Measurements from ENCODE around the gene SBNO2. TPM values are rescaled to one million over a fixed set of nuclear protein-coding genes. Genes with fewer than 3 reads are reported as not detected.
"Not testable (repeated sequence)": the region's sequence is repeated elsewhere in the genome, so short reads cannot be mapped to it uniquely, and the experiment has no call there.

Gene SBNO2
- polyA plus RNA-seq, 2 donors, result 43.1 to 56.5 TPM

DNA sequence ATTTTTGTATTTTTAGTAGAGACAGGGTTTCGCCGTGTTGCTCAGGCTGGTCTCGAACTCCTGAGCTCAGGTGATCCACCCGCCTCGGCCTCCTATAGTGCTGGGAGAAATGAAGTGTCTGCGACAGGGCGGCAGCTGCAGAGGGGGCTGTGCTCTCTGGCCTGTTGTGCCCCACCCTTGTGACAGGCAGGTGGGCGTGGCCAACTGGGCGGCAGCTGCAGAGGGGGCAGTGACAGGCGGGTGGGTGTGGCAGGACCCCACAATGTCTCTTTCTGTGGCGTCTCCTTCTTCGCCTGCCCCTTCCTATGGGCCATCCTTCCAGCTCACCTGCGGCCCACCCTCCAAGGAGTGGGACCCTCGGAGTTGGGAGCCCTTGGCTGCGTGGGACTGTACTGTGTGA, 43.3 kb upstream of the SBNO2 start:
- Histone ChIP-seq H3K27ac (ENCODE audit: low read depth in 2 of 2, low read length in 1 of 2) (peak overlapping the region in 1 of 2 donors; percentile 45), H3K4me3 (ENCODE audit: low read depth in 1 of 2, low read length in 2 of 2) (no peak overlapping the region), H3K36me3 (ENCODE audit: control insufficient read depth in 2 of 2, insufficient read depth in 2 of 2, low read length in 1 of 2) (peaks cover 8 to 27% of the 10 kb centered on the region in 2 donors), H3K9me3 (ENCODE audit: control insufficient read depth in 2 of 2, insufficient read depth in 1 of 2, low read depth in 1 of 2, low read length in 1 of 2) (no peaks in the 10 kb centered on the region), H3K27me3 (ENCODE audit: control insufficient read depth in 1 of 2, insufficient read depth in 2 of 2, low read length in 2 of 2) (no peaks in the 10 kb centered on the region), H3K4me1 (ENCODE audit: control insufficient read depth in 2 of 2, insufficient read depth in 2 of 2, low read length in 1 of 2) (peaks cover 9 to 29% of the 10 kb centered on the region in 2 donors)
- WGBS, 2 donors, result 78 to 87% methylated on average over 14 to 15 of the region's 15 CpGs

DNA sequence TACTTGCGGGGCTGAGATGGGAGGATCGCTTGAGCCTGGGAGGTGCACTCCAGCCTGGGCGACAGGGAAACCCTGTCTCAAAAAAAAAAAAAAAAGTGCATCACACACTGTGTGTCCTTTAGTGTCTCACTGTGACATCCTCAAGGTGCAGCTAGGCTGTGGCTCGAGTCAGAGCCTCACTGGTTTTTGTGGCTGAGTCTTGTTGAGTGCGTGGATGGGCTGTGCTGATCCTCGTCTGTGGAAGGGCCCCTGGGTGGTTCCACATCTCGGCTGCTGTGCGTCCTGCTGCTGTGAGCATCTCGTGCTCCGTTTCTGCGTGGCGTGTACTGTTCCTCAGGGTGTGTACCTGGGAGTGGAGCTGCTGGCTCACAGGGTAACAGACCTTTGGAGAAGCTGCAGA, 42.7 kb upstream of the SBNO2 start:
- Histone ChIP-seq H3K36me3 (ENCODE audit: control insufficient read depth in 2 of 2, insufficient read depth in 2 of 2, low read length in 1 of 2) (peaks cover 8 to 22% of the 10 kb centered on the region in 2 donors), H3K4me1 (ENCODE audit: control insufficient read depth in 2 of 2, insufficient read depth in 2 of 2, low read length in 1 of 2) (peaks cover 11 to 29% of the 10 kb centered on the region in 2 donors)

DNA sequence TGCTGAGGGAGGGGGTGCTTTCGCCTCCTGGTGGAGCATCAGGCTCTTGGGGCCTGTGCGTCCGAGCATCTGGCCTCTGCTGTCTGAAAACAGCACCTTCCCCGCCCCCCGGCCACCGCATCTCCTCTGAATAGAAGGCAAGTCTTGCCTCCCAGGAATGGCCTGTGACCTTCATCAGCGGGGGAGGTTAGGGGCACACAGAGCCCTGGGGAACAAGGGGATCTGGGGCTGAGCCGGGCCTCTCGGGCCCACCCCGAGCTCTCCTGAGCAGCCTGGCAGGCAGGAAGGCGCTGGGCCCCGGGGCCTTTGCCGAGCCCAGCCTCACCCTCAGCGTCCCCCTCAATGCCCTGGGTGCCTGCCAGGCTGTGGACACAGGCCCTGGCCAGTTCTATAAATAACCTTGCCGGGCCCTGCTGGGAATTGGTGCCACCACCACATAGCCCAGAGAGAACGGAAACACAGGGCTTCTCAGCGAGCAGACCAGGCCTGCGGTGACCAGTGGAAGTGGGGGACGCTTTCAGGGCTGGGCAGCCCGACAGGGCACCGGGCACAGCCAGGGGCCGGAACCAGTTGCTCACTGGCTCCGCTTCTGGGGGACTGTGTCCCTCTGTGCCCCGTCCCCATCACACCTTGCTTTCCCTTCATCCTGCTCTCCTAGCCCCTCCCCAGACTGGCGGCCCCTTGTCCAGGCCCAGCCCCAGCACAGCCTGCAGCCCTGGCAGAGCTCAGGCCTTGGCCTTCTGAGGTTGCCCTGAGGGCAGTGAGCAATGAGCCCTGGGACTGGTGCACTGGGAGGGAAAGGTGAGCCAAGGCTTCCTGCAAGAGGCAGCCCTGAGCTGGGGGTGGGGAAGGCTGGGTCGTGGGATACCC, 41.0 kb upstream of the SBNO2 start:
- Histone ChIP-seq H3K9me3 (ENCODE audit: control insufficient read depth in 2 of 2, insufficient read depth in 1 of 2, low read depth in 1 of 2, low read length in 1 of 2) (no peaks in the 10 kb centered on the region), H3K27ac (ENCODE audit: low read depth in 2 of 2, low read length in 1 of 2) (peak overlapping the region; percentile 93), H3K4me1 (ENCODE audit: control insufficient read depth in 2 of 2, insufficient read depth in 2 of 2, low read length in 1 of 2) (peaks cover 12 to 34% of the 10 kb centered on the region in 2 donors), H3K27me3 (ENCODE audit: control insufficient read depth in 1 of 2, insufficient read depth in 2 of 2, low read length in 2 of 2) (no peaks in the 10 kb centered on the region), H3K4me3 (ENCODE audit: low read depth in 1 of 2, low read length in 2 of 2) (no peak overlapping the region), H3K36me3 (ENCODE audit: control insufficient read depth in 2 of 2, insufficient read depth in 2 of 2, low read length in 1 of 2) (peaks cover 0 to 6% of the 10 kb centered on the region in 2 donors)
- 63 to 69% methylated on average over 21 to 26 of the region's 26 CpGs for WGBS, 2 donors

More for the DNA sequence above, 42.7 kb upstream of the SBNO2 start:
- Histone ChIP-seq H3K27me3 (ENCODE audit: control insufficient read depth in 1 of 2, insufficient read depth in 2 of 2, low read length in 2 of 2) (no peaks in the 10 kb centered on the region), H3K9me3 (ENCODE audit: control insufficient read depth in 2 of 2, insufficient read depth in 1 of 2, low read depth in 1 of 2, low read length in 1 of 2) (no peaks in the 10 kb centered on the region), H3K4me3 (ENCODE audit: low read depth in 1 of 2, low read length in 2 of 2) (no peak overlapping the region), H3K27ac (ENCODE audit: low read depth in 2 of 2, low read length in 1 of 2) (peak overlapping the region in 1 of 2 donors; percentile 65)
- WGBS, 2 donors, result 78 to 79% methylated on average over 12 of the region's 12 CpGs

DNA sequence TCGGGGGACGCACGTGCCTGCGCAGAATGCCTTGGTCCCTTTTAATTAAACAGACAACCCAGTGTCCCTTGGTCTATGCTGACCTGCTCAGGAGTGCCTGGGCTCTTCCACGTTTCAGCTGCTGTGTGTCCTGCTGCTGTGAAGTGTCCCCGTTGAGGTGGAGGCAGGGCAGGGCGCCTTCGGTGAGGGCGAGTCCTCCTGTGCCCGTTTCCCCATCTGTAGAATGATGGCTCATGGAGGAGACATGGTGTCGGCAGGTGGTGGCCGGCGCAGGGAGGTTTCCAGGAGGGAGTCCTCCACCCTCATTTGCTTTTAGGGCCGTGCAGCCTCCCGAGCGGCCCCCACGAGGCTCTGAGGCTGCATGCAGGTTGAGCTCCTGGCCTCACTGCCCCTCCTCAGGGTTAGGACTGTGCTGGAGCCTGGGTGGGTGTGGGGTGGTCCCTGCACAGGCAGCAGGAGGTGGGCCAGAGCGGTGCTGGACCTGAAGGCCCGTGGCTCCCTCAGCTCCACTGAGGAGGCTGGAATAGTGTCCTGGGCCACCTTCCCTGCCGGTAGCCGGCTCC, 40.3 kb upstream of the SBNO2 start:
- 48 to 56% methylated on average over 21 of the region's 21 CpGs for WGBS, 2 donors
- Histone ChIP-seq H3K27ac (ENCODE audit: low read depth in 2 of 2, low read length in 1 of 2) (peak overlapping the region; percentile 93), H3K36me3 (ENCODE audit: control insufficient read depth in 2 of 2, insufficient read depth in 2 of 2, low read length in 1 of 2) (peaks cover 0 to 9% of the 10 kb centered on the region in 2 donors), H3K9me3 (ENCODE audit: control insufficient read depth in 2 of 2, insufficient read depth in 1 of 2, low read depth in 1 of 2, low read length in 1 of 2) (no peaks in the 10 kb centered on the region), H3K27me3 (ENCODE audit: control insufficient read depth in 1 of 2, insufficient read depth in 2 of 2, low read length in 2 of 2) (no peaks in the 10 kb centered on the region), H3K4me3 (ENCODE audit: low read depth in 1 of 2, low read length in 2 of 2) (no peak overlapping the region), H3K4me1 (ENCODE audit: control insufficient read depth in 2 of 2, insufficient read depth in 2 of 2, low read length in 1 of 2) (peaks cover 12 to 40% of the 10 kb centered on the region in 2 donors)

DNA sequence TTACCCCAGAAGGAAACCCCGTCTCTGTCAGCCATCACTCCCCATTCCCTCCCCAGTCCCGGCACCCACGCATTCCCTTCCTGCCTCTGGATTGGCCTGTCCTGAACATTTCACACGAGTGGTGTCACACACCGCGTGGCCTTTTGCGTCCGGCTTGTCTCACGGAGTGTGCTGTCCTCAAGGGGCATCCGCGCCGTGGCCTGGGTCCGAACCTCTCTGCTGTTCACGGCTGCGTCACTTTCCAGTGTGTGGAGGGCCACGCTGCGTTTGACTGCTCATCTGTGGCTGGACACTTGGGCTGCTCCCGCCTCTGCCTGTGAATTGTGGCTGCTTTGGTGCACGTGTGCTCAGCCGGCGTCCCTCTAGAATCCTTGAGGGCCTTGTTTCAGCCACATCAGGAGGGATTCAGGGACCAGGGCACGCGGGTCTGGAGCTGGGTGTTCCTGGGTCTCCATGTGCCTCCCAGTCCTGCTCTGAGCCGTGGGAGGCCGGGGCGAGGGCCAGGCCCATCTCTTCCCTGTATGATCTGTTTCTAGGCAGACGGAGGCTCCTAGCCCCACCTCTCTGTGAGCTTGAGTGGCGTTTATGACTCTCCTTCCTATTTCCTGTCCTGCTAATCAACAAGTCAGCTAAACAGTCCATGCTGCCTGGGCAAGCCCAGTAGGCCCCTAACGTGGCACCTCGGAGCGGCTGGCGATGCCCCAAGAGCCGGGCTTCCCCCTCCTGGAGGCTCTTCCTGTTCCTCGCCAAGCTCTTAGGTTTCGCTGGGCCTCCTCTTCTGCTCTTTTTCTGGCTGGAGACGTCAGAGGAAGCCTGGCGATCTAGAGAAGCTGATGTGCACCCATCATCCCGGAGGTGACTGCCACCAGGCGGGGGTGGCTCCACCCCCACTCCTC, 39.6 kb upstream of the SBNO2 start:
- Histone ChIP-seq H3K4me3 (ENCODE audit: low read depth in 1 of 2, low read length in 2 of 2) (no peak overlapping the region), H3K27ac (ENCODE audit: low read depth in 2 of 2, low read length in 1 of 2) (peak overlapping the region; percentile 93), H3K9me3 (ENCODE audit: control insufficient read depth in 2 of 2, insufficient read depth in 1 of 2, low read depth in 1 of 2, low read length in 1 of 2) (no peaks in the 10 kb centered on the region), H3K4me1 (ENCODE audit: control insufficient read depth in 2 of 2, insufficient read depth in 2 of 2, low read length in 1 of 2) (peaks cover 12 to 44% of the 10 kb centered on the region in 2 donors), H3K27me3 (ENCODE audit: control insufficient read depth in 1 of 2, insufficient read depth in 2 of 2, low read length in 2 of 2) (no peaks in the 10 kb centered on the region), H3K36me3 (ENCODE audit: control insufficient read depth in 2 of 2, insufficient read depth in 2 of 2, low read length in 1 of 2) (peaks cover 0 to 9% of the 10 kb centered on the region in 2 donors)
- WGBS, 2 donors, result 40 to 51% methylated on average over 39 of the region's 39 CpGs

DNA sequence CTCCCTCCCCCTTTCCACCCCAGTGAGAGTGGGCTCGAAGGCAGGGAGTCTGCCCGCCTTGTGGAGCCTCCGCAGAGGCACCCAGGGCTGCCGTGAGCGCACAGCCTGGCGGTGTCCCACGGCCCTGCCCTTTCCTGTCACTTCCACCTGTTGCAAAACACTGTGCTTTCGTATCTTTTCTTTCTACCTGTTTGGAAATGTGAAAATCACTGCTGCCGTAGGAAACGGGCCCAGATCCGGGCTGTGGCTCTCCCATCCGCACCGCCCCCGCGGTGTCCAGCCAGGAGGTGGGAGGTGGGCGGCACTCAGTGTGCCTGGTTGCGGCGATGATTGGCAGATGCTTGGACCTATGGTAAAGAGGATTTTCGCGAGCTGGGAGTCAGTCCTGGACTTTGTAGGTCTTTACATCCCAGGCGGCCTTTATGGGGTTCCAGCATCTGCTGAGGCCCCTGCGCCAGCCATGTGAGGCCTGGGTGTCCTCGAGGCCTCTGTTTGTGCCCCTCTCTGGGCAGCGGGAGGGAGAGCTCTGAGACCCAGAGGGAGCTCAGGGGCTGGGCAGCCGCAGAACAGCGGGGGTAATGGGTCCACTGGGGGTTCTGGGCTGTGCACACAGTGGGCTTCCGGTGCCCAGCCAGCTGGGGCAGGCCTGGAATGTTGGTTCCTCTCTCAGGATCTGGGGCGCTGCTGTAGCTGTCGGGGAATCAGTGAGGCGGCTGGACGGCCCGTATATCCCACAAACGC, 37.6 kb upstream of the SBNO2 start:
- peaks cover 14 to 46% of the 10 kb centered on the region in 2 donors for H3K4me1 ChIP-seq (ENCODE audit: control insufficient read depth in 2 of 2, insufficient read depth in 2 of 2, low read length in 1 of 2)

DNA sequence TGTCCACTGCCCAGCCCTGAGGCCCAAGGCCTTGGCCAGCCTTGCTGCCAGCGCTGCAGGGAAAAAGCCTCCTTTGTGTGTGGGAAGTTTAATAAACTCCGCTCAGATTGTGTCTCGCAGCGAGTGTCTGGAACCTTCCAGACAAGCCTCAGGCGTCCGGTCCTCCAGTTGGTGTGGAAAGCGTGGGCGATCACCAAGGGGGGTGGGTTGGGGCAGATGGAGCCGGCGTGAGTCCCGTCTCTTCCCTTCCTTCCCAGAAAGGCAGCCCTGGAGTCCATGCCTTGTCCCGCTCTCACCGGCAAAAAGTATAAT, 36.1 kb upstream of the SBNO2 start:
- Histone ChIP-seq H3K27ac (ENCODE audit: low read depth in 2 of 2, low read length in 1 of 2) (peak overlapping the region; percentile 82 to 87), H3K9me3 (ENCODE audit: control insufficient read depth in 2 of 2, insufficient read depth in 1 of 2, low read depth in 1 of 2, low read length in 1 of 2) (no peaks in the 10 kb centered on the region), H3K36me3 (ENCODE audit: control insufficient read depth in 2 of 2, insufficient read depth in 2 of 2, low read length in 1 of 2) (peaks cover 0 to 9% of the 10 kb centered on the region in 2 donors), H3K4me1 (ENCODE audit: control insufficient read depth in 2 of 2, insufficient read depth in 2 of 2, low read length in 1 of 2) (peaks cover 14 to 38% of the 10 kb centered on the region in 2 donors), H3K27me3 (ENCODE audit: control insufficient read depth in 1 of 2, insufficient read depth in 2 of 2, low read length in 2 of 2) (no peaks in the 10 kb centered on the region), H3K4me3 (ENCODE audit: low read depth in 1 of 2, low read length in 2 of 2) (no peak overlapping the region)
- WGBS, 2 donors, result 55 to 72% methylated on average over 13 of the region's 13 CpGs

More for the DNA sequence above, 37.6 kb upstream of the SBNO2 start:
- Histone ChIP-seq H3K9me3 (ENCODE audit: control insufficient read depth in 2 of 2, insufficient read depth in 1 of 2, low read depth in 1 of 2, low read length in 1 of 2) (no peaks in the 10 kb centered on the region), H3K36me3 (ENCODE audit: control insufficient read depth in 2 of 2, insufficient read depth in 2 of 2, low read length in 1 of 2) (peaks cover 0 to 9% of the 10 kb centered on the region in 2 donors), H3K27ac (ENCODE audit: low read depth in 2 of 2, low read length in 1 of 2) (peak overlapping the region; percentile 47 to 86), H3K4me3 (ENCODE audit: low read depth in 1 of 2, low read length in 2 of 2) (no peak overlapping the region), H3K27me3 (ENCODE audit: control insufficient read depth in 1 of 2, insufficient read depth in 2 of 2, low read length in 2 of 2) (no peaks in the 10 kb centered on the region)
- WGBS, 2 donors, result 62 to 76% methylated on average over 32 to 33 of the region's 33 CpGs

DNA sequence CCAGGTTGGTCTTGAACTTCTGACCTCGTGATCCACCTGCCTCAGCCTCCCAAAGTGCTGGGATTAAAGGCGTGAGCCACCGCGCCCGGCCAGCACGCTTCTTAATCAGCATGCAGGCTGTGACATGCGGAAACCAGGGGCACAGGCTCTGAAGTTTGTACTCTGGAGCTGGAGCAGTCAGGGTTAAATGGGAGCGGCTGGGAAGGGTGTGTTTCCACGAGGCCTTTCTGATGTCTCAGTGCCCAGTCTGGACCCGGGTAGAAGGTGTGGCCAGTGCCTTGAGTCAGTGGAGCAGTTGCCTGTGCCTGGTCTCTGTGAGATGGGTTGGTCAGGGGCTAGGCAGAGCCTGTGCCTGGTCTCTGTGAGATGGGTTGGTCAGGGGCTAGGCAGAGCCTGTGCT, 34.8 kb upstream of the SBNO2 start:
- not testable (repeated sequence) for H3K27me3 ChIP-seq (ENCODE audit: control insufficient read depth in 1 of 2, insufficient read depth in 2 of 2, low read length in 2 of 2); H3K4me3 ChIP-seq (ENCODE audit: low read depth in 1 of 2, low read length in 2 of 2); H3K36me3 ChIP-seq (ENCODE audit: control insufficient read depth in 2 of 2, insufficient read depth in 2 of 2, low read length in 1 of 2); H3K9me3 ChIP-seq (ENCODE audit: control insufficient read depth in 2 of 2, insufficient read depth in 1 of 2, low read depth in 1 of 2, low read length in 1 of 2)
- 42 to 43% methylated on average over 10 of the region's 10 CpGs for WGBS, 2 donors
- Histone ChIP-seq H3K27ac (ENCODE audit: low read depth in 2 of 2, low read length in 1 of 2) (peak overlapping the region; percentile 67 to 87), H3K4me1 (ENCODE audit: control insufficient read depth in 2 of 2, insufficient read depth in 2 of 2, low read length in 1 of 2) (peaks cover 10 to 26% of the 10 kb centered on the region in 2 donors)

Measured in esophagus (tissue), 2 donors.